ENCODE measurements around the gene ADAMTS17.
"Not testable (repeated sequence)": the region's sequence is repeated elsewhere in the genome, so short reads cannot be mapped to it uniquely, and the experiment has no call there.

The ADAMTS17 gene

GRCh38 chr15:99958426-99959097 lies 383.2 kb downstream of the ADAMTS17 start:
- no peak for DNase-seq (ENCODE audit: low read depth in 2 of 2, low spot score in 1 of 2)

GRCh38 chr15:99957642-99958013 lies 384.1 kb downstream of the ADAMTS17 start:
- DNase-seq (ENCODE audit: low read depth in 2 of 2, low spot score in 1 of 2) = no peak

GRCh38 chr15:99956820-99957641 lies 384.7 kb downstream of the ADAMTS17 start:
- DNase-seq (ENCODE audit: low read depth in 2 of 2, low spot score in 1 of 2) = no peak

- no peak for DNase-seq (ENCODE audit: low read depth in 2 of 2, low spot score in 1 of 2)
Measured at GRCh38 chr15:99956022-99956775, 385.6 kb downstream of the ADAMTS17 start.

GRCh38 chr15:99955532-99955931 lies 386.2 kb downstream of the ADAMTS17 start:
- no peak for DNase-seq (ENCODE audit: low read depth in 2 of 2, low spot score in 1 of 2)

GRCh38 chr15:99955181-99955525 lies 386.6 kb downstream of the ADAMTS17 start:
- DNase-seq (ENCODE audit: low read depth in 2 of 2, low spot score in 1 of 2) = no peak

- DNase-seq (ENCODE audit: low read depth in 2 of 2, low spot score in 1 of 2) = no peak
Measured at GRCh38 chr15:99954361-99955180, 387.2 kb downstream of the ADAMTS17 start.

- no peak for DNase-seq (ENCODE audit: low read depth in 2 of 2, low spot score in 1 of 2)
Measured at GRCh38 chr15:99953886-99954285, 387.9 kb downstream of the ADAMTS17 start.

GRCh38 chr15:99951511-99951910 lies 390.3 kb downstream of the ADAMTS17 start:
- DNase-seq (ENCODE audit: low read depth in 2 of 2, low spot score in 1 of 2) = no peak

- no peak for DNase-seq (ENCODE audit: low read depth in 2 of 2, low spot score in 1 of 2)
Measured at GRCh38 chr15:99944131-99944530, 397.6 kb downstream of the ADAMTS17 start.

GRCh38 chr15:99943466-99943865 lies 398.3 kb downstream of the ADAMTS17 start:
- no peak for DNase-seq (ENCODE audit: low read depth in 2 of 2, low spot score in 1 of 2)

- DNase-seq (ENCODE audit: low read depth in 2 of 2, low spot score in 1 of 2) = no peak
Measured at GRCh38 chr15:99932676-99933402, 408.9 kb downstream of the ADAMTS17 start.

- DNase-seq (ENCODE audit: low read depth in 2 of 2, low spot score in 1 of 2) = no peak
Measured at GRCh38 chr15:99931703-99932603, 409.8 kb downstream of the ADAMTS17 start.

- DNase-seq (ENCODE audit: low read depth in 2 of 2, low spot score in 1 of 2) = no peak
Measured at GRCh38 chr15:99930696-99931095, 411.1 kb downstream of the ADAMTS17 start.

- no peak for DNase-seq (ENCODE audit: low read depth in 2 of 2, low spot score in 1 of 2)
Measured at GRCh38 chr15:99929266-99929665, 412.5 kb downstream of the ADAMTS17 start.

GRCh38 chr15:99928429-99928981 lies 413.3 kb downstream of the ADAMTS17 start:
- peak; percentile 76 to 79 for DNase-seq (ENCODE audit: low read depth in 2 of 2, low spot score in 1 of 2)

GRCh38 chr15:99926532-99926931 lies 415.2 kb downstream of the ADAMTS17 start:
- not testable (repeated sequence) for DNase-seq (ENCODE audit: low read depth in 2 of 2, low spot score in 1 of 2)

- peak; percentile 36 to 59 for DNase-seq (ENCODE audit: low read depth in 2 of 2, low spot score in 1 of 2)
Measured at GRCh38 chr15:99925661-99926461, 415.9 kb downstream of the ADAMTS17 start.

Measured in stimulated activated CD8-positive, alpha-beta memory T cell treated with anti-CD3 and anti-CD28 coated beads, Interleukin-4, amount 100 ng/mL, for 1 hour (primary cell).